Measurements from ENCODE around the gene PRSS2. TPM values are rescaled to one million over a fixed set of nuclear protein-coding genes. Genes with fewer than 3 reads are reported as not detected.

PRSS2 gene
- total and polyA plus RNA-seq, 2 experiments from 2014 or later = 94.7 to 241 TPM

DNA sequence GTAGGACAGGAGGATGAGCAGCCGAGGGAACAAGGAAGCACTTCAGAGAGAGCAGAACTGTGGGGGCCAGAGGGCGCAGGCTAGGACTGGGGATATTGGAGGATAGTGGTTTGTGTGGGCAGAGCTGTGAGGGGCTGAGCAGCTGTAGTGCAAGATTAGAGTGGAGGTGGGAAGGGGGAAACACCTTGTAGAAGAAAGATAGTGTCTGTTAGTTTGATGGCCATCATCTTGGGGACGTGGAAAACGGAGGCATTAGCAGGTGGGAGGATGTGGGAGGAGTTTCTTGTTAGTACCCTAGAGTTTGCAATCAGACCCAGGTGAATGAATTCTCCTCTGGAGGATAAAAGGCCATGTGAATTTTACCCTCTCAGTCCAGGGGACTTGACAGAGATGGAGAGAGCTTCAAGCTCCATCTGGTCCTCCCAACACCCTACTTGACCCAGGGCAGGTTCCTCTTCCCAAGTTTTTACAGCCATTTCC, 34.0 kb downstream of the PRSS2 start:
- no peak overlapping the region for H3K27ac ChIP-seq
- no peak overlapping the region for H3K4me3 ChIP-seq
- no peaks in the 10 kb centered on the region for H3K9me2 ChIP-seq (replicated peaks; ENCODE audit: insufficient read depth)
- no peaks in the 10 kb centered on the region for H3K9me3 ChIP-seq (ENCODE audit: low read depth)
- H3K36me3 ChIP-seq (replicated peaks; ENCODE audit: insufficient read depth, low read depth) = no peaks in the 10 kb centered on the region
- H3K79me2 ChIP-seq = no peaks in the 10 kb centered on the region
- H3K4me2 ChIP-seq = no peak overlapping the region
- no peak for DNase-seq (ENCODE audit: low spot score)
- H3K4me1 ChIP-seq (ENCODE audit: insufficient read depth) = no peaks in the 10 kb centered on the region
- H2AFZ ChIP-seq = no peak overlapping the region
- 56% methylated on average over 4 of the region's 4 CpGs for WGBS (ENCODE audit: low lambda C conversion rate, missing lambda C conversion rate)
- H3K27me3 ChIP-seq = peaks cover 32% of the 10 kb centered on the region
- no peak for TF ChIP-seq EZH2 (IDR thresholded peaks at IDR 0.05; ENCODE audit: borderline replicate concordance)
- TF ChIP-seq, protein P1, sequence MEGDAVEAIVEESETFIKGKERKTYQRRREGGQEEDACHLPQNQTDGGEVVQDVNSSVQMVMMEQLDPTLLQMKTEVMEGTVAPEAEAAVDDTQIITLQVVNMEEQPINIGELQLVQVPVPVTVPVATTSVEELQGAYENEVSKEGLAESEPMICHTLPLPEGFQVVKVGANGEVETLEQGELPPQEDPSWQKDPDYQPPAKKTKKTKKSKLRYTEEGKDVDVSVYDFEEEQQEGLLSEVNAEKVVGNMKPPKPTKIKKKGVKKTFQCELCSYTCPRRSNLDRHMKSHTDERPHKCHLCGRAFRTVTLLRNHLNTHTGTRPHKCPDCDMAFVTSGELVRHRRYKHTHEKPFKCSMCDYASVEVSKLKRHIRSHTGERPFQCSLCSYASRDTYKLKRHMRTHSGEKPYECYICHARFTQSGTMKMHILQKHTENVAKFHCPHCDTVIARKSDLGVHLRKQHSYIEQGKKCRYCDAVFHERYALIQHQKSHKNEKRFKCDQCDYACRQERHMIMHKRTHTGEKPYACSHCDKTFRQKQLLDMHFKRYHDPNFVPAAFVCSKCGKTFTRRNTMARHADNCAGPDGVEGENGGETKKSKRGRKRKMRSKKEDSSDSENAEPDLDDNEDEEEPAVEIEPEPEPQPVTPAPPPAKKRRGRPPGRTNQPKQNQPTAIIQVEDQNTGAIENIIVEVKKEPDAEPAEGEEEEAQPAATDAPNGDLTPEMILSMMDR (IDR thresholded peaks at IDR 0.05; ENCODE audit: poor library complexity) = no peak
- TF ChIP-seq EZH2phosphoT487 (IDR thresholded peaks at IDR 0.05; ENCODE audit: low read depth, severe bottlenecking, unreplicated experiment) = no peak
- H4K20me1 ChIP-seq (ENCODE audit: insufficient read depth, poor library complexity, severe bottlenecking) = no peaks in the 10 kb centered on the region

DNA sequence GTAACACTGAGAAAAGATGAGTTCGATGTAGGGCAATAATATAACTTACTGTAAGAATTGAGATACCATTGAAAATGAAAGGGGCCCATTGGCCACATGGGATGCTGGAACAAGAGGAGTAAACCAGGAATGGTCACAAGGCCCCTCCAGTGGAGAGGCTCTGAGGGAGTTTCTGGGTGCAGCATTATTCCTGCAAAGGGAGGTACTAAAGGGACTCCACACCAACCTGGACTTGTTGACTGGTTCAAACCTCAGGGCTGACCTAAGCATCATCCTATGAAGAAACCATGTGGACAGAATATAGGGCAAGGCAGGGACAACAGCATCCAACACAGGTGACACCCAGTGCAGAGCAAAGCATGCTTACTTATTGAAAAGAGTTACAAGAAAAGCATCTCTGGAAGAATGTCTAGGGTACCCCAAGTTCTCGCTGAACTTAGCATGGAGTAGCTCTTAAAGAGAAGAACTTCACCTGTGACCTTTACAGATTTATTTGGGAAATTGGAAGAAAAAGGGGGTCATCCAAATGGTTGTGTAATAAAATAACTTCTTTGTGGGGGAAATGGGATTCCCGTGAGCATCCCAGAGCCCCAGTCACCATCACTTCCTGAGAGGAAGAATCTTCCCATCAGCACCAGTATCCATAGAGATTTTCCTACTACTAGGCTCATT, 34.7 kb downstream of the PRSS2 start:
- Histone ChIP-seq H3K4me2 (no peak overlapping the region), H3K9me3 (ENCODE audit: low read depth) (no peaks in the 10 kb centered on the region), H4K20me1 (ENCODE audit: insufficient read depth, poor library complexity, severe bottlenecking) (no peaks in the 10 kb centered on the region), H3K9me2 (replicated peaks; ENCODE audit: insufficient read depth) (no peaks in the 10 kb centered on the region), H3K79me2 (no peaks in the 10 kb centered on the region), H2AFZ (no peak overlapping the region), H3K27me3 (peaks cover 31% of the 10 kb centered on the region), H3K4me3 (no peak overlapping the region), H3K27ac (no peak overlapping the region), H3K4me1 (ENCODE audit: insufficient read depth) (no peaks in the 10 kb centered on the region), H3K36me3 (replicated peaks; ENCODE audit: insufficient read depth, low read depth) (no peaks in the 10 kb centered on the region)
- TF ChIP-seq EZH2 (IDR thresholded peaks at IDR 0.05; ENCODE audit: borderline replicate concordance) = no peak
- 83% methylated on average over 3 of the region's 3 CpGs for WGBS (ENCODE audit: low lambda C conversion rate, missing lambda C conversion rate)
- DNase-seq (ENCODE audit: low spot score) = no peak

DNA sequence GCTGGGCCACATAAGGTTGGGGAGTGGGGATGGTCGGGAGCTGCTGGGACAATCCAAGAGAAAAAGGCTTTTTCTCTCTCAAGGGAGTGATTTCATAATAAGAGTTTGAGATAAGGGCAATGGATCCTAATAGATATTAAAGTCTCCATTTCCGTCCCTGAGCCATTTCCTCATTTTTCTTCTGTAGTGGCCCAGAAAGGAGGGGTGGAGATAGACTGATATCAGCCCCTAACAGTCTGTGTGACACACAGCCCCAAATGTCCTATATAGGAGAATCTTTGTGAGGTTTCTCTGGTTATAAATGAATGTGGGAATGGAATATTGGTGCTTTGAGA, 35.2 kb downstream of the PRSS2 start:
- H3K4me2 ChIP-seq = no peak overlapping the region
- H3K9me2 ChIP-seq (replicated peaks; ENCODE audit: insufficient read depth) = no peaks in the 10 kb centered on the region
- H3K27ac ChIP-seq = no peak overlapping the region

DNA sequence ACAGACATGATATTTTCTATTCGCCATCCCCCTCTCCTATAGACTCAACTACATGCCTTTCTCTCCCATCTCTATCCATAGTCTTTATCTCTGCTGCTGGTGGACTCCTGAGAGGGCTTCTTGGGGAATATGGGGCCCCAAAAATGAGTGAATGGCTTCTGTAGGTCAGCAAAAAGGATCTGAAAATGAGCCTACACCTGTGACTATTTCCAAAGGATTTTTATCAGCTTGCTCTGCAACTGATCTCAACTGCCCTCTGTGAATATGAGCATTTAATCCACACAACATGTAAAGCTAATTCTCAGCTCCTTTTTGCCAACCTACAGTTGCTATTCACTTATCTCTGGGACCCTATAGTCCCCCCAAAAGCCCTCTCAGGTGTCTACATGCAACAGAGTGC, 36.2 kb downstream of the PRSS2 start:
- DNase-seq (ENCODE audit: low spot score) = no peak
- Histone ChIP-seq H3K27me3 (peaks cover 28% of the 10 kb centered on the region), H3K36me3 (replicated peaks; ENCODE audit: insufficient read depth, low read depth) (no peaks in the 10 kb centered on the region), H3K4me1 (ENCODE audit: insufficient read depth) (no peaks in the 10 kb centered on the region), H3K79me2 (no peaks in the 10 kb centered on the region), H2AFZ (no peak overlapping the region), H3K9me2 (replicated peaks; ENCODE audit: insufficient read depth) (no peaks in the 10 kb centered on the region), H3K4me3 (no peak overlapping the region), H3K4me2 (no peak overlapping the region), H3K9me3 (ENCODE audit: low read depth) (no peaks in the 10 kb centered on the region), H4K20me1 (ENCODE audit: insufficient read depth, poor library complexity, severe bottlenecking) (no peaks in the 10 kb centered on the region), H3K27ac (no peak overlapping the region)
- no peak for TF ChIP-seq EZH2 (IDR thresholded peaks at IDR 0.05; ENCODE audit: borderline replicate concordance)
- TF ChIP-seq EZH2phosphoT487 (IDR thresholded peaks at IDR 0.05; ENCODE audit: low read depth, severe bottlenecking, unreplicated experiment) = no peak
- TF ChIP-seq, protein P1 (IDR thresholded peaks at IDR 0.05; ENCODE audit: poor library complexity) = no peak
- whole genome bisulfite sequencing (ENCODE audit: low lambda C conversion rate, missing lambda C conversion rate) = 96% methylated on average over 1 of the region's 1 CpG

More for the DNA sequence above, 35.2 kb downstream of the PRSS2 start:
- 56% methylated on average over 2 of the region's 2 CpGs for WGBS (ENCODE audit: low lambda C conversion rate, missing lambda C conversion rate)
- no peak for TF ChIP-seq EZH2phosphoT487 (IDR thresholded peaks at IDR 0.05; ENCODE audit: low read depth, severe bottlenecking, unreplicated experiment)
- TF ChIP-seq EZH2 (IDR thresholded peaks at IDR 0.05; ENCODE audit: borderline replicate concordance) = no peak
- TF ChIP-seq, protein P1 (IDR thresholded peaks at IDR 0.05; ENCODE audit: poor library complexity) = no peak
- Histone ChIP-seq H3K4me1 (ENCODE audit: insufficient read depth) (no peaks in the 10 kb centered on the region), H3K36me3 (replicated peaks; ENCODE audit: insufficient read depth, low read depth) (no peaks in the 10 kb centered on the region), H4K20me1 (ENCODE audit: insufficient read depth, poor library complexity, severe bottlenecking) (no peaks in the 10 kb centered on the region), H3K4me3 (no peak overlapping the region), H2AFZ (no peak overlapping the region), H3K79me2 (no peaks in the 10 kb centered on the region), H3K27me3 (peaks cover 28% of the 10 kb centered on the region), H3K9me3 (ENCODE audit: low read depth) (no peaks in the 10 kb centered on the region)
- DNase-seq (ENCODE audit: low spot score) = no peak

Measured in hepatocyte (in vitro differentiated cells).